Lung (tissue), 12 donors: ENCODE measurements around the gene HDHD3. TPM values are rescaled to one million over a fixed set of nuclear protein-coding genes. Genes with fewer than 3 reads are reported as not detected.
"Not testable (repeated sequence)": the region's sequence is repeated elsewhere in the genome, so short reads cannot be mapped to it uniquely, and the experiment has no call there.

Experiments
- ATAC-seq: fragments of 200-7000 bp; cut with Tn5 transposase; one replicate; pipeline ENCODE4 v1.9.1; 2020; ENCODE audit warnings: moderate number of reproducible peaks; ENCODE audit not compliant: insufficient read depth, low FRiP score
- DNase-seq, 3 donors: peaks; one replicate each; pipeline ENCODE4 v3.0.0-alpha.2; 2013 to 2017
- H3K27ac ChIP-seq, 2 donors: one replicate each; pipeline ENCODE4 v1.5.1; 2013; ENCODE audit warnings: mild to moderate bottlenecking in 2 of 2, moderate library complexity in 2 of 2, control low read depth in 1 of 2, inconsistent platforms in 1 of 2, low read depth in 1 of 2, low read length in 1 of 2
- H3K27me3 ChIP-seq, 3 donors: one replicate each; pipeline ENCODE4 v1.5.1; 2013; ENCODE audit warnings: low read length in 2 of 3; ENCODE audit not compliant: control insufficient read depth in 3 of 3, insufficient read depth in 3 of 3
- H3K36me3 ChIP-seq, 4 donors: one replicate each; pipeline ENCODE4 v1.5.1; 2013; ENCODE audit warnings: low read length in 4 of 4, mild to moderate bottlenecking in 1 of 4, moderate library complexity in 1 of 4; ENCODE audit not compliant: control insufficient read depth in 4 of 4, insufficient read depth in 4 of 4
- H3K4me1 ChIP-seq, 5 donors: one replicate each; pipeline ENCODE4 v1.5.1; 2013; ENCODE audit warnings: low read length in 5 of 5, mild to moderate bottlenecking in 2 of 5, moderate library complexity in 1 of 5; ENCODE audit not compliant: control insufficient read depth in 5 of 5, insufficient read depth in 5 of 5
- H3K4me3 ChIP-seq: one replicate; pipeline ENCODE4 v1.5.1; 2013; ENCODE audit warnings: mild to moderate bottlenecking, control low read depth, moderate library complexity
- H3K9ac ChIP-seq, 2 donors: one replicate each; pipeline ENCODE4 v1.5.1; 2013; ENCODE audit warnings: low read length in 2 of 2, control low read depth in 1 of 2; ENCODE audit not compliant: insufficient read depth in 1 of 2
- H3K9me3 ChIP-seq, 4 donors: one replicate each; pipeline ENCODE4 v1.5.1; 2013; ENCODE audit warnings: low read length in 3 of 4, mild to moderate bottlenecking in 1 of 4, moderate library complexity in 1 of 4; ENCODE audit not compliant: control insufficient read depth in 4 of 4, insufficient read depth in 3 of 4
- CTCF ChIP-seq: IDR thresholded peaks from 2 replicates; pipeline ENCODE4 v1.5.1; 2012; ENCODE audit warnings: mild to moderate bottlenecking; ENCODE audit errors: control extremely low read depth, extremely low read depth
- WGBS, 2 donors: extraction: QIAGEN DNeasy Blood & Tissue Kit; methylation state at CpG; one replicate each; pipeline ENCODE4 v1.1.7; 2013; 5-methylcytosine and 5-hydroxymethylcytosine counted together
- polyA plus RNA-seq, 2 donors: library from polyadenylated mRNA; stranded (reverse); fragments of 200-250 nt; gene quantifications; one replicate each; pipeline ENCODE4 v1.2.1, GENCODE V29; 2013
- total RNA-seq, 2 donors: library from RNA; depleted of rRNA in 1 of 2; stranded (reverse); fragments of >200 nt in 1 of 2; gene quantifications; one replicate each; pipeline ENCODE4 v1.2.1, GENCODE V29; 2014 to 2021
- donor health status: control.
- donor health status: control.
- donor health status: Bipolar disorder and iron deficiency.
- donor health status: healthy.
- donor health status: DM: yes; HTN: yes; CAD: no.

HDHD3 gene
- total and polyA plus RNA-seq, 4 donors: 17.0 to 21.1 (median 18.9) TPM

DNA sequence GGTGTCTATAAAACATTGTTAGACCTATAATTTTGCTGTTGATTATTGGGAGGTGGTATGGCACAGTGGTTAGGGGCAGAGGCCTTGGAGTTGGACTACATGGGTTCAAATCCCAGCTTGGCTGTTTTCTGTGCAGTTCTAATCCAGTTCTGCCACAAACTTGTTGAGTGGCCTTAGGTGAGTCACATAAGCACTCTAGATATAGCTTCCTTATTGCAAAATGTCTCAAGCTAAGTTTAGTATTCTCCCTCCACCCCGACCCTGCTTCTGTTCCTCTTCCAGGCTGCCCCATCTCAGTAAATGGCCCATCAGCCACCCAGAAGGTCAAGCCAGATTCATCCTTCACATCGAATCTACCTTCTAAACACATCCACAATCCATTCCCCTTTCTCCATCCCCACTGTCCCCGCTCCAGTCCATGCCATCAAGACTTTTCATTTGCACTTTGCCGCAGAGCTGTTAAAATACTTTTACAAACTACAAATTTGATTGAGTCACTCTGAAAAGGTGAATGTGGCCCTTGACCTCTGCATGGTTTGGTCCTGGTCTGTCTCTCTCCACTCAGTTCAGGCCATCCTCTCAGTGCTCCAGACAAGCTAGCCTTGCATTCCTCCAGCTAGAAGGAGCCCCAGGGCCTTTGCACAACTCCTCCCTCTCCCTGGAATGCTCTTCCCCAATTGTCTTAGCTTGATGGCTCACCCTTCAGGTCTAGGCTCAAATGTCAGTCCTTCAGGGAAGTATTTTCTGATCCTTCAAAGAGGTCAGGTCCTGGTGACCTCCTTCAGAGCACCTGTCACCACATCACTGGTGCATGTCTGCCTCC lies 10.0 kb upstream of the HDHD3 start:
- Histone ChIP-seq H3K9ac (no peak overlapping the region), H3K36me3 (peaks cover 8 to 36% (median 30%) of the 10 kb centered on the region in 4 donors), H3K9me3 (no peaks in the 10 kb centered on the region), H3K27me3 (no peaks in the 10 kb centered on the region), H3K4me3 (no peak overlapping the region), H3K27ac (peak overlapping the region in 1 of 2 donors; percentile 1), H3K4me1 (no peaks in the 10 kb centered on the region)
- DNase-seq (no peak), ATAC-seq (peak; percentile 53)
- WGBS, 2 donors: 82 to 83% methylated on average over 4 of the region's 4 CpGs
- TF ChIP-seq CTCF: no peak

DNA sequence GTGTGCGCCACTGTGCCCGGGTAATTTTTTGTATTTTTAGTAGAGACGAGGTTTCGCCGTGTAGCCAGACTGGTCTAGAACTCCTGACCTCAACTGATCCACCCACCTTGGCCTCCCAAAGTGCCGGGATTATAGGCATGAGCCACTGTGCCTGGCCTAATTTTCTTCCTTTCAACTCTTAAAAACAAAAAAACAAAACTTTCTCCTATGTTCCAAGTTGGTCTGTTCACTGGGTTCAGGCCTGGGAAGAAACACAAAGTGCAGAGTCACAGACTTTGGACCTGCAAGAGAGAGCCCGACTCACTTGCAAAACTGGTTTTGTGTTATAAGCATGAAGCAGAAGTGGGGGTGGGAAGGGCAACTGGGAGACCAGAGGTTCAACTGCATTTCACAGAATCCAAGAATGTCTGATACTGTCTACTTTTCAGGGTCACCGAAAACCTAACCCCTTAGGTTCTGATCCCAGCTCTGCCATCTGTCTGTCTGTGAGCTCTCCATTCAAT lies 5.2 kb upstream of the HDHD3 start:
- no peak overlapping the region for H3K4me3 ChIP-seq
- peak; percentile 52 to 83 (median 55) for DNase-seq
- H3K4me1 ChIP-seq: peaks cover 0 to 3% (median 0%) of the 10 kb centered on the region in 5 donors
- H3K27me3 ChIP-seq: no peaks in the 10 kb centered on the region
- no peak overlapping the region for H3K27ac ChIP-seq
- no peak for ATAC-seq
- no peak for TF ChIP-seq CTCF
- H3K9me3 ChIP-seq: no peaks in the 10 kb centered on the region
- H3K9ac ChIP-seq: no peak overlapping the region
- peaks cover 0 to under 1% (median 0%) of the 10 kb centered on the region in 4 donors for H3K36me3 ChIP-seq
- WGBS, 2 donors: 71 to 83% methylated on average over 8 of the region's 8 CpGs

DNA sequence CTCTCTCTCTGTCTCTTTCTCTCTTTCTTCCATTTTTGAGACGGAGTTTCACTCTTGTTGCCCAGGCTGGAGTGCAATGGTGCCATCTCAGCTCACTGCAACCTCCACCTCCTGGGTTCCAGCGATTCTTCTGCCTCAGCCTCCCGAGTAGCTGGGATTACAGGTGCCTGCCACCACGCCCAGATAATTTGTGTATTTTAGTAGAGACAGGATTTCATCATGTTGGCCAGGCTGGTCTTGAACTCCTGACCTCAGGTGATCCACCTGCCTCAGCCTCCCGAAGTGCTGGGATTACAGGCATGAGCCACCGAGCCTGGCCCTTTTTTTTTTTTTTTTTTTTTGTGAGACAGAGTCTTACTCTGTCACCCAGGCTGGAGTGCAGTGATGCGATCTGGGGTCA lies 4.7 kb upstream of the HDHD3 start:
- DNase-seq, H3K4me3 ChIP-seq, H3K9me3 ChIP-seq, H3K36me3 ChIP-seq, H3K27ac ChIP-seq, H3K9ac ChIP-seq, ATAC-seq, H3K27me3 ChIP-seq, H3K4me1 ChIP-seq: not testable (repeated sequence)
- 81 to 88% methylated on average over 6 to 7 of the region's 7 CpGs for WGBS, 2 donors

DNA sequence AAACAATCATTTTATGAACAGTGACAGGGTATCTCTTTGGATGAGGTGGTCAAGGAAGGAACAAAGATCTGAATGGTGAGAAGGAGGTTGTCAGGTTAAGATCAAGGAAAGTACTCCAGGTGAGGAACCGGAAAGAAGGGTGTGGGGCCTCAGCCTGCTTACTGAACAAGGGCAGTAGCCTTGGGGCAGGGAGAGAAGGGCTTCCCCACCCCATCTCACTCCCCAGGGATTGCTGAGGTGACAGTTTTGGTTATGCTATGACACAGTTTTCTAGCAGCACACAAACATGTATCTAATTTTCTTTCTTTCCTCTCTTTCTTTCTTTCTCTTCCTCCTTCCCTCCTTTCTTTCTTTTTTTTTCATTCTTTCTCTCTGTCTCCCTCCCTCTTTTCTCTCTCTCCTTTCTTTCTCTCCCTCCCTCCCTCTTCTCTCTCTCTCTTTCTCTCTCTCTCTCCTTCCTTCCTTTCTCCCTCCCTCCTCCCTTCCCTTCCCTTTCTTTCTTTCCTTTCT lies 4.1 kb upstream of the HDHD3 start:
- H3K4me1 ChIP-seq: peaks cover 0 to 4% (median 0%) of the 10 kb centered on the region in 5 donors
- H3K4me3 ChIP-seq: no peak overlapping the region
- H3K36me3 ChIP-seq: no peaks in the 10 kb centered on the region
- no peaks in the 10 kb centered on the region for H3K27me3 ChIP-seq
- no peaks in the 10 kb centered on the region for H3K9me3 ChIP-seq
- no peak for DNase-seq
- WGBS, 2 donors: 43 to 53% methylated on average over 1 of the region's 1 CpG
- ATAC-seq: no peak
- no peak for TF ChIP-seq CTCF
- no peak overlapping the region for H3K27ac ChIP-seq
- H3K9ac ChIP-seq: no peak overlapping the region

- H3K36me3 ChIP-seq, H3K9me3 ChIP-seq, H3K4me1 ChIP-seq, H3K4me3 ChIP-seq, DNase-seq, H3K27ac ChIP-seq, H3K9ac ChIP-seq, ATAC-seq, H3K27me3 ChIP-seq: not testable (repeated sequence)
- WGBS, 2 donors: 90 to 93% methylated on average over 2 of the region's 2 CpGs
Observed at GRCh38 chr9:113379829-113380210, 3.0 kb upstream of the HDHD3 start.
